ENCODE measurements around the gene COL6A3. TPM values are rescaled to one million over a fixed set of nuclear protein-coding genes. Genes with fewer than 3 reads are reported as not detected.
A peak's percentile ranks its signal among the peaks of the same experiment; 100 is the strongest.

Gene COL6A3
- total RNA-seq, 3 donors from 2014 or later: 116 to 907 (median 320) TPM

DNA sequence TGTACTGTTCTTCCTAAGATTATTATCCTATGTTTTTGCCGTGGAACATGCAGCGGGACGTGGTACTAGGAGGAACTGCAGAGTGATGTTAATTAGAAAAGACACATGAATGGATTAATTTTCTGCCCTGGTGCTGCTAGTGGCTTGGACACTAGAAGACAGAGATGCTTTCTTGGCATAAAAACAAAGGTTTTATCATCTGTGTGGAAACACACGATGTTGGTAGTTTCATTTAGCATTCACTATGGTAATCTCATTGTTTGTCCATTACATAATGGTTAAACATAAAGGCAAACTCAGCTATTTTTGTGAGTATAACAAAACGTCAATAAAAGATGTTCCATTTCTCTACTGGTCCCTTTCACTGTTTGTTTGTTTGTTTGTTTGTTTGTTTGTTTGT is 22.8 kb downstream of the COL6A3 start:
- no peak overlapping the region for H3K4me3 ChIP-seq
- H3K4me1 ChIP-seq: no peaks in the 10 kb centered on the region
- H3K9me3 ChIP-seq: no peaks in the 10 kb centered on the region
- no peaks in the 10 kb centered on the region for H3K36me3 ChIP-seq
- intact Hi-C loops (cut with DNase I; ENCODE audit: low total_unique reads): no loop called here
- H3K27me3 ChIP-seq: no peaks in the 10 kb centered on the region
- peak overlapping the region in 1 of 2 donors; percentile 68 for H3K27ac ChIP-seq
- no peak for DNase-seq (ENCODE audit: low spot score in 2 of 2)
- no peak for TF ChIP-seq POLR2AphosphoS5 (IDR thresholded peaks at IDR 0.05)
- no peak for TF ChIP-seq POLR2A (IDR thresholded peaks at IDR 0.05)
- TF ChIP-seq, protein P1, sequence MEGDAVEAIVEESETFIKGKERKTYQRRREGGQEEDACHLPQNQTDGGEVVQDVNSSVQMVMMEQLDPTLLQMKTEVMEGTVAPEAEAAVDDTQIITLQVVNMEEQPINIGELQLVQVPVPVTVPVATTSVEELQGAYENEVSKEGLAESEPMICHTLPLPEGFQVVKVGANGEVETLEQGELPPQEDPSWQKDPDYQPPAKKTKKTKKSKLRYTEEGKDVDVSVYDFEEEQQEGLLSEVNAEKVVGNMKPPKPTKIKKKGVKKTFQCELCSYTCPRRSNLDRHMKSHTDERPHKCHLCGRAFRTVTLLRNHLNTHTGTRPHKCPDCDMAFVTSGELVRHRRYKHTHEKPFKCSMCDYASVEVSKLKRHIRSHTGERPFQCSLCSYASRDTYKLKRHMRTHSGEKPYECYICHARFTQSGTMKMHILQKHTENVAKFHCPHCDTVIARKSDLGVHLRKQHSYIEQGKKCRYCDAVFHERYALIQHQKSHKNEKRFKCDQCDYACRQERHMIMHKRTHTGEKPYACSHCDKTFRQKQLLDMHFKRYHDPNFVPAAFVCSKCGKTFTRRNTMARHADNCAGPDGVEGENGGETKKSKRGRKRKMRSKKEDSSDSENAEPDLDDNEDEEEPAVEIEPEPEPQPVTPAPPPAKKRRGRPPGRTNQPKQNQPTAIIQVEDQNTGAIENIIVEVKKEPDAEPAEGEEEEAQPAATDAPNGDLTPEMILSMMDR (IDR thresholded peaks at IDR 0.05): no peak

DNA sequence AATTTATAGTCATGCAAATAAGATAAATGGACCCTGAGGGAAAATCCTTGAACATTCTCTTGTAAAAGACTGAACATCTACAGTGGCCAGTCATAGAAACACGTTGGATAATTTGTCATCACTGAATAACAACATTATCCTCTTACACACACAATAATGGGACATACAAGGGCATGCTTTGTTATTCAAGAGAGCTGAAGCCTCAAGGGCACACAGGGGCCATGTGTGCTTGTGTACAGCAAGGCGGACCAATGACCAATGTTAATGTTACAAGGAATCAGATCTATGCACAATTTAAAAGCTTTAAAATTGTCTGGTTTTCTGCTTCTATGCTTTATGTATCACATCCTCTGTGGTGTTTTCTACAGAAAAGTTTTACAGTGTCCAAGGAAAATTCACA is 23.7 kb downstream of the COL6A3 start:
- peak overlapping the region; percentile 8 to 26 for H3K27ac ChIP-seq
- no peaks in the 10 kb centered on the region for H3K27me3 ChIP-seq
- H3K9me3 ChIP-seq: no peaks in the 10 kb centered on the region
- no peak overlapping the region for H3K4me3 ChIP-seq
- no peak for DNase-seq (ENCODE audit: low spot score in 2 of 2)
- intact Hi-C loops (cut with DNase I; ENCODE audit: low total_unique reads): no loop called here
- H3K4me1 ChIP-seq: no peaks in the 10 kb centered on the region
- no peaks in the 10 kb centered on the region for H3K36me3 ChIP-seq
- TF ChIP-seq POLR2AphosphoS5 (IDR thresholded peaks at IDR 0.05): no peak
- TF ChIP-seq POLR2A (IDR thresholded peaks at IDR 0.05): no peak
- TF ChIP-seq, protein P1 (IDR thresholded peaks at IDR 0.05): no peak

DNA sequence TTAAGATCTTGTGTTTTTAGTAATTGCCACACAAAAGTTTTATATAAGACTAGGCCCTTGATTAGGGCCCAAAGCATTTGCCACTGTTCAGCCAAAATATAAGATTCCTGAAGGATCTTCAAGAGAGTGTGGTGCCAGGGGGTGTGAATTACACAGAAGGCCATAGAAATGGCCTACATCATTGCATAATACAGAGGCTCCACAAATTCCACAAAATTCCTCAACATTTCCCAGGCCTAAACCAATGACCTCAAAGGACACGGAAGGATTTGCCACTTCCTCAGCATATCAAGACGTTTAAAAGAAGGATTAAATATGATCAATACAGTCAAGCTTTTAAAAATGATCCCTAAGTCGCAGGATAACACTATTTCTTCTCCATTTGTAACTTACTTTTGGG is 24.1 kb downstream of the COL6A3 start:
- Histone ChIP-seq H3K4me1 (no peaks in the 10 kb centered on the region), H3K4me3 (no peak overlapping the region), H3K36me3 (no peaks in the 10 kb centered on the region), H3K9me3 (no peaks in the 10 kb centered on the region), H3K27me3 (no peaks in the 10 kb centered on the region), H3K27ac (peak overlapping the region; percentile 8 to 26)
- TF ChIP-seq POLR2A (IDR thresholded peaks at IDR 0.05): no peak
- no peak for TF ChIP-seq POLR2AphosphoS5 (IDR thresholded peaks at IDR 0.05)
- TF ChIP-seq, protein P1 (IDR thresholded peaks at IDR 0.05): no peak
- DNase-seq (ENCODE audit: low spot score in 2 of 2): no peak
- intact Hi-C loops (cut with DNase I; ENCODE audit: low total_unique reads): no loop called here

DNA sequence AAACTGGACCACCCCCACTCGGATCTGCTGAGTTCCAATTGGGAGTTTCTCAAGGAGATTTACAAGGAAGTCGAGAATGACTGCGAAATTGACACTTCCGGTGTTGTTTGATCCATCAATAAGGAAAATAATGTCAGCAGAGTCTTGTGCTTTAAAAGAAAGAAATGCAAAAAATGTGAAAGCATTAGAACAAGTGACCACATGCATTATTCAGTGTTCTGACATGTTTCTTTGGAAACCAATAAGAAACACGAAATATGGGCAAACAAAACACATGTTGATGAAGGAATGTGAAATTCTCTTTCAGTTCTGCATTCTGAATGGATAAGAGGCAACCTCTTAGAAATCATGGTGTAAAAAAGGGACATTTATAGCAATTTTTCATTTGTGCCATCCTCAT is 25.9 kb downstream of the COL6A3 start:
- H3K36me3 ChIP-seq: no peaks in the 10 kb centered on the region
- no peak overlapping the region for H3K4me3 ChIP-seq
- intact Hi-C loops (cut with DNase I; ENCODE audit: low total_unique reads): no loop called here
- H3K9me3 ChIP-seq: no peaks in the 10 kb centered on the region
- H3K27ac ChIP-seq: no peak overlapping the region
- no peak for TF ChIP-seq POLR2A (IDR thresholded peaks at IDR 0.05)
- TF ChIP-seq, protein P1 (IDR thresholded peaks at IDR 0.05): no peak
- H3K4me1 ChIP-seq: no peaks in the 10 kb centered on the region
- no peaks in the 10 kb centered on the region for H3K27me3 ChIP-seq
- DNase-seq (ENCODE audit: low spot score in 2 of 2): no peak

DNA sequence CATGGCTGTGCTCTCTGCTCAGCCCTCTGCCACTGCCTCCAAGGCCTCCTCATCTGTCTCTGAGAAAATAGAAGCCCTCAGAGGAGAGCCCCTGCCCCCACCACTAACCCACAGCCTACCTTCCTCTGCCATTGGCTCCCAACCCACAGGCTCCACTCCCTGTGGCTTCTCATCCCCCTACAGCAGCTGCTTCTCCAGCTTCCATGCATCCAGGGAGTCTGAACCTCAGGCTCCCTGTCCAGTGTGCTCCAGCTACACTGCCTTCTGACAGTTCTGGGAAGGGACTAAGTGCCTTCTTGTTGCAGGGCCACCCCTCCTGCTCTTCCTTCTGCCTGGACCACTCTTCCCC is 29.3 kb downstream of the COL6A3 start:
- no peaks in the 10 kb centered on the region for H3K36me3 ChIP-seq
- peaks cover 0 to 1% of the 10 kb centered on the region in 2 donors for H3K9me3 ChIP-seq
- no peak overlapping the region for H3K4me3 ChIP-seq
- intact Hi-C loops (cut with DNase I; ENCODE audit: low total_unique reads): no loop called here
- no peaks in the 10 kb centered on the region for H3K27me3 ChIP-seq
- no peak for DNase-seq (ENCODE audit: low spot score in 2 of 2)
- no peaks in the 10 kb centered on the region for H3K4me1 ChIP-seq
- peak overlapping the region; percentile 38 to 85 for H3K27ac ChIP-seq
- TF ChIP-seq, protein P1 (IDR thresholded peaks at IDR 0.05): no peak
- TF ChIP-seq POLR2AphosphoS5 (IDR thresholded peaks at IDR 0.05) (no peak), POLR2A (IDR thresholded peaks at IDR 0.05) (no peak)
